ENCODE results near the gene SMYD3.

GRCh38 chr1:246302251-246302625 lies 204.8 kb downstream of the SMYD3 start:
- TF ChIP-seq, protein P1, sequence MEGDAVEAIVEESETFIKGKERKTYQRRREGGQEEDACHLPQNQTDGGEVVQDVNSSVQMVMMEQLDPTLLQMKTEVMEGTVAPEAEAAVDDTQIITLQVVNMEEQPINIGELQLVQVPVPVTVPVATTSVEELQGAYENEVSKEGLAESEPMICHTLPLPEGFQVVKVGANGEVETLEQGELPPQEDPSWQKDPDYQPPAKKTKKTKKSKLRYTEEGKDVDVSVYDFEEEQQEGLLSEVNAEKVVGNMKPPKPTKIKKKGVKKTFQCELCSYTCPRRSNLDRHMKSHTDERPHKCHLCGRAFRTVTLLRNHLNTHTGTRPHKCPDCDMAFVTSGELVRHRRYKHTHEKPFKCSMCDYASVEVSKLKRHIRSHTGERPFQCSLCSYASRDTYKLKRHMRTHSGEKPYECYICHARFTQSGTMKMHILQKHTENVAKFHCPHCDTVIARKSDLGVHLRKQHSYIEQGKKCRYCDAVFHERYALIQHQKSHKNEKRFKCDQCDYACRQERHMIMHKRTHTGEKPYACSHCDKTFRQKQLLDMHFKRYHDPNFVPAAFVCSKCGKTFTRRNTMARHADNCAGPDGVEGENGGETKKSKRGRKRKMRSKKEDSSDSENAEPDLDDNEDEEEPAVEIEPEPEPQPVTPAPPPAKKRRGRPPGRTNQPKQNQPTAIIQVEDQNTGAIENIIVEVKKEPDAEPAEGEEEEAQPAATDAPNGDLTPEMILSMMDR (IDR thresholded peaks at IDR 0.05), result no peak
- no peak for TF ChIP-seq POLR2A (IDR thresholded peaks at IDR 0.05)

All from adrenal gland (tissue), 5 donors.